KG1 (cell line): ENCODE data around the gene MMP24OS.
"Not testable (repeated sequence)": the region's sequence is repeated elsewhere in the genome, so short reads cannot be mapped to it uniquely, and the experiment has no call there.

Experiments used
- DNase-seq: peaks from one replicate; lab custom pipeline; 2025; lab: John Stamatoyannopoulos, UW

The MMP24OS gene

DNA sequence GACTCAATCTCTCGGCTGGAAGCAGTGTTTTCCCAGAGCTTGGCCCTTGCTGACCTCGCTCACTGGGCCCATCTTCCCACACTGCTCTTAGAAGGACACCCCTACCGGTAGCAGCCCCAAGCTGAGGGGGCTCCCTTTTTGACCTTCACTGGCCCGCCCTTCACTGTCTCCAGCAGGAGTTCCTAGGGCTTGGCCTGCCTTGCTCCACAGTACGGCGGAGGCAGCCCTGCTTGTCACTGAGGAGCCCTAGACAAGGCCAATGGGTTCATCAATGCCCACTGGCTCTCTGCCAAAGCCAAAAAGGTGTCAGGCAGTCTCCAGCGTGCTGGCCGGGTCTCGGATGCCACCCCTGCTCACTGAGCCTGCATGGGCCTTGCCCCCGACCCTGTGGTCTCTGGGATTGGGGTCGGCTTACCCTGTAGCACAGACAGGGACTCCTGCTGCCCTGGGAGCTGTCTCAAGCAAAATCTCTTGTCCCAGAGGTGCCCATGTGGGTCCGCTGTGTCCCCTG lies 2.1 kb downstream of the MMP24OS start:
- no peak for DNase-seq

DNA sequence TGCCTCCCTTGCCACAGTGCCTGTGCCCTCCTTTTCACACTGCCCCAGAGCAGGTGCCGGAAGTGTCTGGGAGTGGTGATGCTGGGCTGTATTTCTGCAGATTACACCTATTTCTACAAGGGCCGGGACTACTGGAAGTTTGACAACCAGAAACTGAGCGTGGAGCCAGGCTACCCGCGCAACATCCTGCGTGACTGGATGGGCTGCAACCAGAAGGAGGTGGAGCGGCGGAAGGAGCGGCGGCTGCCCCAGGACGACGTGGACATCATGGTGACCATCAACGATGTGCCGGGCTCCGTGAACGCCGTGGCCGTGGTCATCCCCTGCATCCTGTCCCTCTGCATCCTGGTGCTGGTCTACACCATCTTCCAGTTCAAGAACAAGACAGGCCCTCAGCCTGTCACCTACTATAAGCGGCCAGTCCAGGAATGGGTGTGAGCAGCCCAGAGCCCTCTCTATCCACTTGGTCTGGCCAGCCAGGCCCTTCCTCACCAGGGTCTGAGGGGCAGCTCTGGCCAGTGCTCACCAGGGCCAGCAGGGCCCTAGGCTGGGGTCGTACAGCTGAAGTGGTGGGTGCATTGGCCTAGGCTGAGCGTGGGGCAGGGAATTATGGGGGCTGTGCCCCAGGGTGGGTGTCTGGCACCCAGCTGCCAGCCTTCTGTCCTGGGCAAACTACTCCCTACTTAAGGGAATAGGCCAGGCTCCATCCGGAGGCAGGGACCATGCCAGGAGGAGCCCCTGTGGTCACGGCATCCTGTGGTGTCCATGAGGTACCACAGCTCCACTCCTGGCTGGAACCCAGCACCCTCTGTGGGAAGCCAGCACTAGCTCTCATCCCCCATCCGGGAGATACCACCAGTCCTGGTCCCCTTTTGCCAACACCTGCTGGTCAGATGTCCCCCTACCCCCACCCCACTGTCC lies 3.5 kb downstream of the MMP24OS start:
- no peak for DNase-seq

DNA sequence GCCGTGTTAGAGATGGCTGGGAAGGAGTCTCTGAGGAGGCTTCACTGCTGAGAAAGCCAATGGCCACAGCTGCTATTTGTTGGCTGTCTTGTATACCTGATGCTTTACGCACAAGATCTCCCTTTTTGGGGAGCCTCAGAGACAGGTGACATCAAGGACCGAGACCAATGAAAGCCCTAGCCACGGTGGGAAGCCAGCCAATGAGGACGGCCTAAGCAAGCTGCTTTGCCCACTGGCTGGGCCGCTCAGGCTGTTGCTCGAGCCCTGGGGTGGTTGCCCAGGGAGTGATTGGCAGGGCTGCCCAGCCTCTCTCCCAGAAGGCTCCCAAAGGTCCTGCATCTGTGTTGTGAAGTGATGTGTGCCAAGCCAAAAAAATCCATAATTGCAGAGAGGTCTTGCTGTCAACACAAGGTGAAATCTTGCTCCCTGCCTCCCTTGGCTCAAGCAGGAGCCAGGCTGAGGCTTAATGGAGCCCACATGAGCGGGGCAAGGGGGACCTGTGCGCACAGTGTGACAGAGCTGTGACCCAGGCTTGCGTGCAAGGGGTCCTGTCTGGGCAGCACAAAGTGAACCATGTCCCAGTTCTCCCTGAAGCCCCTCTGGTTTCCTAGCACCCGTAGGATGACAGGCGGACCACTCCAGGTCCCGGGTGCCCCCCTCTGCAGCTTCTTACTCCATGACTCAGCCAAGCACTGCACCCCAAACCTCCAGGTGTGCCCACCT lies 4.3 kb downstream of the MMP24OS start:
- DNase-seq = no peak

GRCh38 chr20:35271904-35272303 lies 6.0 kb downstream of the MMP24OS start:
- no peak for DNase-seq

- DNase-seq = no peak
Measured at GRCh38 chr20:35271073-35271882, 6.6 kb downstream of the MMP24OS start.

DNA sequence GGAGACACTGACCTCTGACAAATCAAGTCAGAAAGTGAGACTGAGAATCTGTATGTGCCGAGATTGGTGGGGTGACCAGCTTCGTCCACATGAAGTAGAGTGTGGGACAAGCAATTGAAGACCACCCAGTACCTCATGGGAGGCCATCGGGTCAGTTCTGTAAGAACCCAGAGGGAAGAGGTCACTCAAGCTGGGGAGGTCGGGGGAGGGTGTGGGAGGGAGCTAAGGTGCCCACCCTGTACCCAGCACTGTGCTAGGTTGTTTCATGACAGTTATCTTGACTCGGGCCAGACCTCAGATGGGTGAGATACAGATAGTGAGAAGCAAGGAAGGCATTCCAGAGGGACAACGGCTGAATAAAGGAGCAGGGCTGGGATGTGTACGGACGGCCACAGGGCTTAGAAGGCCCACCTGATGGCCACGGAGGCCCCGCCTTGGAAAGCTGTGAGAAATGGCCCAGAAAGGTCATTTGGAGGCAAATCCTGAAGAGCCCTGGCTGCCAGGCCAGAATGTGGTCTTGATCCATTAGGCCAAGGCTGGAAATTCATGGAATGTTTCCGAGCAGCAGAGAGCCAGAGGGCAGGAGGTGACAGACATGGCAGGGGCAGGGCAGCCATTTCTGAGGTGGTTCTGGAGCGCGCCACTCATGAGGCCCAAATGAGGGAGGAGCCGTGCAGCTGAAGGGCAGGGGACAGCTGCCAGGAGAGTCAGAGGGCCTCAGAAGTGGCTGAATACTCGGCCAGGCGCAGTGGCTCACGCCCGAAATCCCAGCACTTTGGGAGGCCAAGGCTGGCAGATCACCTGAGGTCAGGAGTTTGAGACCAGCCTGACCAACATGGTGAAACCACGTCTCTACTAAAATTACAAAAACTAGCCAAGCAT lies 7.7 kb downstream of the MMP24OS start:
- no peak for DNase-seq

GRCh38 chr20:35269055-35269781 lies 8.7 kb downstream of the MMP24OS start:
- no peak for DNase-seq

DNA sequence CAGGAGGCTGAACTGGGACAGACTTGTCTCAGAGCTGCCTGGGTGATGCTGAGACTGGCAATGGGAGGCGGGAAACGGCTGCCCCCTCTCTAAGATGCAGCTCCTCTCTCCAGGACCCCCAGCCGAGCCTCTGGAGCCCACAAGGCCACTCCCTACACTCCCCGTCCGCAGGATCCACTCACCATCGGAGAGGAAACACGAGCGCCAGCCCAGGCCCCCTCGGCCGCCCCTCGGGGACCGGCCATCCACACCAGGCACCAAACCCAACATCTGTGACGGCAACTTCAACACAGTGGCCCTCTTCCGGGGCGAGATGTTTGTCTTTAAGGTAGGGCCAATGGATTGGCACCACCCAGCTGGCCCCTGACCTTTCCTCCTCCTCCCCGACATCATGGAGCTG lies 10.8 kb downstream of the MMP24OS start:
- no peak for DNase-seq

- no peak for DNase-seq
Measured at GRCh38 chr20:35264755-35265154, 13.2 kb downstream of the MMP24OS start.

- no peak for DNase-seq
Measured at GRCh38 chr20:35263532-35264341, 14.2 kb downstream of the MMP24OS start.

- not testable (repeated sequence) for DNase-seq
Measured at GRCh38 chr20:35262731-35263531, 15.0 kb downstream of the MMP24OS start.

- not testable (repeated sequence) for DNase-seq
Measured at GRCh38 chr20:35262321-35262720, 15.6 kb downstream of the MMP24OS start.

- no peak for DNase-seq
Measured at GRCh38 chr20:35260426-35260825, 17.5 kb downstream of the MMP24OS start.

GRCh38 chr20:35257175-35257909 lies 20.6 kb downstream of the MMP24OS start:
- no peak for DNase-seq

- DNase-seq = no peak
Measured at GRCh38 chr20:35254448-35254999, 23.4 kb downstream of the MMP24OS start.

GRCh38 chr20:35253010-35253409 lies 24.9 kb downstream of the MMP24OS start:
- DNase-seq = no peak

DNA sequence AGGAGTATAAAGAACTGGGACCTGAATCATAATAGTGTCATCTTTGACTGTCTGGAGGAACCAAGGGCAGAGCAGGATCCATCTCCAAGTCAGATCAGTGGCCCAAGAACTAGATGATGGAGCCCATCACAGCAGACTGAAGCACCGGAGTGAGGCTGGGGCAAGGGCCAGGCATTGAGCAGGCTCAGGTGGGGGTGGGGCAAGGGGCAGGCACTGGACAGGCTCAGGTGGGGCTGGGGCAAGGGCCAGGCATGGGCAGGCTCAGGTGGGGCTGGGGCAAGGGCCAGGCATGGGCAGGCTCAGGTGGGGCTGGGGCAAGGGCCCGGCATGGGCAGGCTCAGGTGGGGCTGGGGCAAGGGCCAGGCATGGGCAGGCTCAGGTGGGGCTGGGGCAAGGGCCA lies 25.3 kb downstream of the MMP24OS start:
- not testable (repeated sequence) for DNase-seq

DNA sequence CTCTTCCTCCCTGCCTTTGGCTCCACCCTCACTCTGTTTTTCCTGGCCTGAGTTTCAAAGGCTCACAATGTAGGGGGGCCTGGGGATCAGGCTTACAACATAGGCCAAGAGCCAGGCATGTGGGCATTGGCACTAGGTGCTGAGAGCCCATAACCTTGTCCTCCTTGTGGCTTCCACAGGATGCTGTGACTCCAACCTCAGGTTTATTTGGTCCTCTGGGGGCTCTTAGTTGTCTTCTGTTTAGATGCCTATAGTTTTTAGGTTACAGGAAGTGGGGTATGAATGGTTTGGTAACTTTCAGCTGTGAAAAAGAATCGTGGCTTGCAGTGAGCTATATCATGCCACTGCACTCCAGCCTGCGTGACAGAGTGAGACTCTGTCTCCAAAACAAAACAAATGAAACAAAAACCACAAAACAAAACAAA lies 25.9 kb downstream of the MMP24OS start:
- no peak for DNase-seq
